H1 (cell line): ENCODE data around the gene RIPK4. TPM values are rescaled to one million over a fixed set of nuclear protein-coding genes. Genes with fewer than 3 reads are reported as not detected.

Experiments used
- CBX8 ChIP-seq: fragments of 300-800, 300-1000 bp; sonication (generic); IDR thresholded peaks from 2 replicates; pipeline ENCODE4 v1.7.1; 2016; ENCODE audit warnings: low read depth, low read length, borderline replicate concordance
- SRF ChIP-seq: IDR thresholded peaks from 2 replicates; pipeline ENCODE4 v1.6.1; 2011; ENCODE audit warnings: mild to moderate bottlenecking, low read depth, low read length, moderate library complexity
- polyA plus RNA-seq, 7 experiments: library from polyadenylated mRNA; depleted of rRNA in 3 of 7; stranded (reverse) in 5 of 7; unstranded in 2 of 7; fragments of >200 nt in 5 of 7; fragments of 200-250 nt in 2 of 7; gene quantifications; 1 replicate in 5 of 7; 2 replicates in 1 of 7; 4 replicates in 1 of 7; pipeline versions ENCODE4 v1.2.1 to v1.2.3, GENCODE V29; 2011 to 2013; ENCODE audit warnings: missing spikeins in 2 of 7, mixed read lengths in 2 of 7
- total RNA-seq: library from RNA; stranded (reverse); fragmentation: NEBNext Ultra II Directional; extraction: Animal tissue kit (Norgen Biotek cat#: 25700); gene quantifications from 2 replicates; pipeline ENCODE4 v1.2.1, GENCODE V29; 2021

Gene RIPK4
- total and polyA plus RNA-seq, 2 of the 8 experiments (the other 6 are each of a cell fraction or from before 2014, with no cell fraction given): 2.7 to 5.6 TPM

DNA sequence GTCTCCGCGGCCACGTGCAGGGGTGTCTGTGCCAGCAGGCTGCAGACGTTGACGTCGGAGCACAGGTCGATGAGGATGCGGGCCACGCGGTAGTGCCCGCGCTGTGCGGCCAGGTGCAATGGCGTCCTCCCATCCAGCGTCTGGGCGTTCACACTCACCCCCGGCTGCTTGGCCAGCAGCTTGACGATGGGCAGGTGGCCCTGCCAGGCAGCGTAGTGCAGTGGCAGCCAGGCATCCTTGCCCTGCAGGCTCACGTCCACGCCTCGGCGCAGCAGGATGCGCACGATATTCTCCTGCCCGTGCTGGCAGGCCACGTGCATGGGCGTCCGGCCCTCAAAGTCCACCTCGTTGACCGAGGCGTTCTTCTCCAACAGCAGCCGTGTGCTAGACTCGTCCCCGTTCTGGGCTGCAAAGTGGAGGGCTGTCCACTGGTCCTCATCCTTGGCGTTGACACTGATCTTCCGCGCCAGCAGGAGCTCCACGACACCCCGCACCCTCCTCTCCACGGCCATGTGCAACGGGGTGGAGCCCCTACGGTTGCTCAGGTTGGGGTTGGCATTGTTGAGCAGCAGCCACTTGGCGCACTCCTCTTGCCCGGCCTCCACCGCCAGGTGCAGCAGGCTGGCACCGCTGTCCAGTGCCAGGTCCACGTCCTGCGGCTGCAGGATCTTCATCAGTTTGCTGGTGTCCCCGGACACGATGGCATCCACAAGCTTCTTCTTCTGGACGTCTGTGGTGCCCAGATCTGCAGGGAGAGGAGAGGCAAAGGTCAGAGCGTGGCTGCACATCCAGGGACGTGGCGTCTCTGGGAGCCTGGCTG, 25.4 kb downstream of the RIPK4 start (continued):
- TF ChIP-seq CBX8 (no peak), SRF (no peak)
